T-helper 22 cell (primary cell): Measurements from ENCODE around the gene AMOTL2.

Source experiments
- DNase-seq: peaks from one replicate; pipeline ENCODE4 v3.0.0-alpha.2; 2020; ENCODE audit warnings: low read depth

AMOTL2 gene

DNA sequence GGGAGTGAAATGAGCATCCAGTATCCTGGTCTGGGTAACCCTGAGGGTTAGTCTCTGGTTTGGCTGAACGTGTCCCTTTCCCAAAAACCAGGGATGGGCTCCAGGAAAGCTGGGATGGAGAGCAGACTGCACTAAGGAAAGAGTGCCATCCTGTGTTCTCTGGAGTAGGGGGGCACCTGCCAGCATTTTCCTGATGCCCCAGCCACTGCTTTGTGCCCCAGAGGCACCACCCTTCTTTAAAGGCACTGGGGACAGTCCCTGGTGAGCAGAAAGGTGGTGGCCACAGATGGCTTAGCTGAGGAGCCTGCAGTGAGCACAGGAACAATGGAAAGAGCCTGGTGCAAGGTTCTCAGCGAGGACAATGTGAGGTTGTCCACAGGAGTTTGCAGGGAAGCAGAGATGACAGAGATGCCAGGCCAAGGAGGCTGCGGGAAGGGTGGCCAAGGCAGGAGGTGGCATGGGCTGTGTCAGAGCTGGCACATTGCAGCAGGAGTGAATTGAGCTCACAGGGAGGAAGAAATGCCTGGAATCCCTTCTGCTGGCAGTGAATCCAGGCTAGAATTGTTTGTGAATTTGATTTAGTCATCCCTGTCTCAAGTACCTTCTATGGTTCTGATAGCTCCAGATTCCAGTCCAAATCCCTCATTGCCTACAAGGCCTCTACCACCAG, 39.9 kb downstream of the AMOTL2 start:
- DNase-seq, result no peak

DNA sequence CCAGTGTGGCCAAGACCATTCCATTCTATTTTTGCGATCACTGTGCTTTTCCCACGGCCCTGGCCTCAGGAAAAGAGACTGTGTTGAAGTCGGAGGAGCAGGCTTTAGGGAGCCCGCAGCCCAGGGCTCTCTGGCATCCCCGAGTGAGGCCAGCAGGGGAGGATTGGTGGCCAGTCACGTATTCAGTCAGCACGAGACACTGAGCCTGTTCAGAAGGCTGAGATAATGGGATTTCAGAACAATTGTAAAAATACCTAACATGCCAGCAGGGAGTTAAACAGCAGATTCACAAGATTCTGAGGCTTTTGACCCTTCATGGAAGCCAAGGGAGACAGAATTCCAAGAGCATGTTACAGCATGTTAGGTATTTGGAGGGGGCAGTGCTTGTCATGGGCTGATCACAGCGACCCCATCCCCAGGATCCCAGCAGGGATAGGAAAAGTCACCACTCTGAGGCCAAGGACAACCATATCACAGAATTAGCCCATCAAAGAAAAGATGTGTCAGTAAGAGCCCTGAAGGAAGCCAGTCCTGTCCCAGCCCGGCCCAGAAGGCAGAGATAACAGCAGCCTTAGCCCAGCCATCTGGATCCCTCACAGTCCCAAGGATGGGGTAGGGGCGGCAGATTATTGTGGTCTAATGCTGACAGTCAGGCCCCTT, 40.6 kb downstream of the AMOTL2 start:
- DNase-seq, result no peak

DNA sequence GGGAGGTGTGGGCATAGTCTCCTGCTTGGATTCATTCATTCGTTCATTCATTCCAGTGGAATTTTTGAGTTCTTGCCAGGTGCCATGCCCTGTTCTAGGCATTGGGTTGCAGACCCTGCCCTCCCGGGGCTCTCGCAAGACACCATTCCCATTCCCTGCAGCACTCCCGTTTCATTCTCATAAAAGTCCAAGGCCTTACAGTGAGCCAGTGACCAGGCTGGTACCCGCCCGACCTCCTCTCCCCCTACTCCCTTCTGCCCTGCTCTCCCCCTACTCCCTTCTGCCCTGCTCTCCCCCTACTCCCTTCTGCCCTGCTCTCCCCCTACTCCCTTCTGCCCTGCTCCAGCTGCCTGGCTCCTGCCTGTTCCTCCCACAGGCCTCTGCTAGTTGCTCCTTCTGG, 41.9 kb downstream of the AMOTL2 start:
- no peak for DNase-seq

DNA sequence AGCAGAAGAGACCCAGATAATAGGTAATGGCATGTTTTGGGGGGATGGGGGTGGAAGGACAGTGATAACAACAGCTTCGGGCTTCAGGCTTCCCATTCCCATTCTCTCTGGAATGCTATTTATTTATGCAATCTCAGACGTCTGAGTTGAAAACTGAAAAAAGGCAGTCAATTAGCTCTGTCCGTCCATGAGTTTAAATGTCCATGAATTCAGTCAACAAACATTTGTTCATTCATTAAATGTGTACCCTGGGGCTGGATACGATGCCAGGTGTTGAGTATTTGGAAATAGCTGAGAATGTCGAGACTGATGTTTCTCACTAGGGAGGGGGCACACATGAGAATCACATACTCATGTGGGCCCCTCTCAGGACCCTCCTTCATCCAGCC, 42.4 kb downstream of the AMOTL2 start:
- DNase-seq, result no peak

DNA sequence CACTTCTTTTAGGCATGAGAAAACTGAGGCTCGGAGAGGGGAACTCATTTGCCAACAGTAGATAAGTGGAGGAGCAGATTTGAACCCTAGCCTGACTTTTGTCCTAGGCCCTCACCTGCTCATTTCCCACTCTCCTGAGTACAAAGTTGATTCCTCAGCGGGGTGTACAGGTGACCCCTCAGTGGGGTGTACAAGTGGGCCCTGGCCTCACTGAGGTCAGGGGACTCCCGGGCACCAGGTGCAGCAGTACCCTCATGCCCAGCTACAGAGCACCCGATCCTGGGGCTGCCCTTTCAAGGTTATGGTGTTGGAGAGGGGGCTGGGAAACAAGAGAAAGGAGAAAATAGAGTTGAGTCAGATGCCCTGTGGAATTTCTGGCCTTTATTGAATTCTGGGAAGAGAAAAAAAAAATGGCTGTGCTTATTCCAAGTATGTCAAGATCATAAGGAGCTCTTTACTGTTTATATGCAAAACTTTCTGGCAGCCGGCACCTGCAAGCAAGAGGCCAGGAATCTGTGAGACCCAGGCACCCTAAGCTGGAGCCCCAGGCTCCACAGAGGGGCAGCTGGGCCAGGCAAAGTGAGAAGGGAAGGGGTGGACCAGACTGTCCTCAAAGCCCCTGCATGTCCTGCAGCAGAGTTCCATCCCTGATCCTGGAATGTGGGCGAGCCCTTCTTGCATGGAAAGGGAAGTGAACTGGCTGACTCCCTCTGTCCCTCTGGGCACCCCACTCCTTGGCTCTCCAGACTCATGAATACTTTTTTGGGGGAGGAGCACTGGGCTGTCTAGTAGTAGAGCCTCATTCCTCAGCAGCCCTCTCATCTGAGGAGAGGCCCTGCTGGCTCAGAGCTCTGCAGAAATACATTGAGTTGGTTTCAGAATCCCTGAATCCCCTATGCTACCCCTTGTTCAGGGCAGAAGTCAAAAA, 43.1 kb downstream of the AMOTL2 start:
- no peak for DNase-seq

DNA sequence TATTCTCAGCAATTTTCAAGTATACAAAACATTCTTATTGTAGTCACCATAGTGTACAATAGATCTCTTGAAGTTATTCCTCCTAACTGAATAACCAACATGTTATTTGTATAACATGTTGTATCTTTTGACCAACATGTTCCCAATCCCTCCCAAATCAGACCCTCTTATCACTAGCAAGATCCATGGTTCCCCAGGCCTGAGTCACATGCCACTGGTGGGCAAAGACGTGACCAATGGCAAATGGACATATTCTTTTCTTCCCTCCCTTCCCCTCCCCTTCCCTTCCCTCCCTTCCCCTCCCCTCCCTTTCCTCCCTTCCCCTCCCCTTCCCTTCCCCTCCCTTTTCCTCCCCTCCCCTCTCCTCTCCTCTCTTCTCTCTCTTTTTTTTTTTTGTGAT, 45.4 kb downstream of the AMOTL2 start:
- DNase-seq, result no peak

DNA sequence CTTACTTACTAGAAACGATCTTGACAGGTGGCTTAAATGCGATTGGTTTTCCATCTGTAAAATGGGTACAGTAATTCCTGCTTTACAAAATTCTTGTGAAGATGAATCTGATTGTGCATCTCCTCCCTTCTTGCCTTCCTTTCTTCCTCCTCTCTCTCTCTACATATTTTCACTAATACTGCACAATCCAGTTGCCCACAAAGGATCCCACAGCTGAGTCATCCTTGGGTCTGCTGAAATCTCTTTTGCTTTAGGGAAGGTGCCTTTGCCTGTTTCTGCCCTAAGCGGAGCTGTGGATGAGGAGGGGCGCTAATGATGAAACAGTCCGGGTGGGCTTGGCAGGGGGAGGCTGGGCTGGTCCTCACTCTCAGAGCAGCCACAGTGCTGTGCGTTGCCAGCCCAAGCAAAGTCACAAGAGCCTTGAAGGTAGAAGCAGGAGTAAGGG, 46.1 kb downstream of the AMOTL2 start:
- DNase-seq, result no peak

DNA sequence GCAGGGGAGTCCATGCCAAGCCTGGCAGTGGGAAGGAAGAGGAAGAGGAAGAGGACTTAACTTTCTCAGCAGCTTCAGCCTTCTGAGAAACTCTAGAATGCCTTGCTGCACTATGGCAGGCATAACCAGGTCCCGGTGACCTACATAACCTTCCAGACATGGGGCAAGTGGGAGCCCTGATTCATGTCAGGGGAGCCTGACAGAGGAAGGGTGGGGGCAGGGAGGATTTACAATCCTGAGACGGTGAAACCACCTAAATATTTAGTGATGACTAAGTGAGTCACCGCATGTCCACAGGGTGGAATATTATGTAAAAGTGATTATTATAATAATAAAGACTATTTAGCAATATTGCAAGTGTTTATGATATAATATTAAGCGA, 46.7 kb downstream of the AMOTL2 start:
- DNase-seq, result no peak

DNA sequence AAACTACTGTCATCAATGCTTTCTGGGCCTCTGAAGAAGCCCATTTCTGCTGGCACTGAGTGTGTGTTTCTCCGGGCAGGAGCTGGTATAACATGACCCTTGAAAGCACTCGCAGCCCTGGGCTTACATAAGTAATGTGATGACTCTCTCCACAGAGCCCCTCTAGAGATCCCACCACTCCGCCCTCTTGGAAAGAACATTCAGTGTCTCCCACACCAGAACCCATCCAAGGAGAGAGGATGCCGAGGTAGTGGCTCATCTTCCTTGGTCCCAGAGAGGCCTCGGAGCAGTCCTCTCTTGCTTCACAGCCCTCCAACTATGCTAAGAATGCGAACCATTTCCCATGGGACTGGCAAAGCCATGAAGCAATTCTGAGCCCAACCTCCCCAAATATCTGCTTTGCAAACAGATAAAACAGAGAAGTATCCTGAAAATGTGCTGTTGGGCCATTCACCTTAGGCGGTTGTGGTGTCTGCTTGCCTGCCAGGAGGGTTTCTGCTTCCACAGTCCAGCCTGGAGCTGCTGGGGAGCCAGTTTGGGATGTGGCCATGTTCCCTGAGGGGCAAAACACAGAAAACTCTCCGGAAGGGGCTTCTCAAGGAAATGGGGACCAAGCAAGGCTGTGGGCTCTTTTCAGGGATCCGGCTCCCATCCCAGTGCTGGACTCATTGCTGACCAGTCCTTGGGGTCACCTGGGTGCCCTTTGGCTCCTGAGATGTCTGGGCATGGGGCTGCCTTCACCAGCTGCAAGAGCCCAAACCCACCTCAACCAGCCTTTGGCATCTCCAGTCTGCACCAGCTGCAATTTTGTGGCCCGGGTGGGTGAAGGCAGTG, 47.3 kb downstream of the AMOTL2 start:
- no peak for DNase-seq

DNA sequence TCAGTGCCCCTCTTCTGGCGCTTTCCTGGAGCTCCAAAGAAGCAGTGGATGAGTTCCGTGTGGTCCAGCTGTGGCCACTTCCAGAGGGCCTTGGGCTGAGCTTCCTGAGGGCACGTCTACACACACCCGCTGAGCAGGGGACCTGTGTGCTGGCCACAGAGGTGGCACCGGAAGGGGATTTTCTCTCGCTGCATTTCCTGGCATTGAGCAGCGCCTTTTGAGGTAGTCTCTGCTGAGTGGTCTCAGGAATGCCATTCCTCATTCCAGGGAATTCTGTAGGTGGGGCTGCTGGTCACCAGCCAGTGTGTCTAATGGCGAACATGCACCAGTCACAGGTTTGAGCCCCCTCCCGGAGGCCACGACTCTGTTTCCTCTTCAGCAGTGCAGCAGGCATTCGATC, 48.1 kb downstream of the AMOTL2 start:
- no peak for DNase-seq

DNA sequence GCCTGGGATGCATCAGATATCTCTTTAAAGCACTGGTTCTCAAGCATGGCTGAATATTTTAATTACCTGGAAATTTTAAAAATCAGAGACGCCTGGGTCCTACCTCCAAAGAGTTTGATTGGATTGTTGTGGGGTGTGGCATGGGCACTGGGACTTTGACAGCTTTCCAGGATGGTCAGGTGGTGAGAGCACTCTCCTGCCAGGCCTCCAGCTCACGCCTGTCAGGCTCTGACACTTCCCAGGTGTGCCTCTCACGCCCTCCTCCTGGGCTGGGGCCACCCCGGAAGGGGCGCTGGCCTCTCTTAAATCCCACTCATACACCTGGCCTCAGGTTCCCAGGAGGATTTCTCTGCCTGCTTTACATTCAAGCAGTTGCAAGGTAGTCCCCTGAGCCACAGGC, 48.5 kb downstream of the AMOTL2 start:
- DNase-seq, result no peak

DNA sequence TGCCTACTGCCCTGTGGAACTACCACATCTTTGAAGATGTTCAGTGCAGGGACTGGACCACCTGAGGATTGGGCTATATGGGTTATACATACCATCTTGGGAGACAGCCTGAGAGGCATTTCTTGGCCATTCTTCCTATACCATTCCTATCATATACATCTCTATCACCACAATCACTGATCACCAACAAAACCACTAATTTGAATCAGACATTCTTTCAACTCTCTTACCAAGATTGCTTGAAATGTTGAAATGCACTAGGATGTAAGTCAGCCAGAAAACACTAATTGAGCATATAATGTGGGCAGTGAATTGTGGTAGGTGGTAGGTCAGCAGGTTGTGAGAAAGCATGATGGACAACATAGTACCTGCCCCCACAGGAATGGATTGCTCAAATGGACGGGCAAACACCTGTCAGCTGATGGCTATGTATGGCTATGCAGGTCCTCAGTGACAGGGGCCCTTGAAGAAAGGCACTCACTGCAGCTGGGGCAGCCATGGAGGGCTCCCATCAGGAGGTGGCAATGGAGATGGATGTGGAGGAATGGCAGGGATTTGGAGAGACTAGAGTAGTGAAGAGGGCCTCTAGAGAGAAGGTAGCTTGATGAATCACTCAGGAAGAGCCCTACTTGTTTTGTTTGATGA, 49.1 kb downstream of the AMOTL2 start:
- DNase-seq, result no peak

DNA sequence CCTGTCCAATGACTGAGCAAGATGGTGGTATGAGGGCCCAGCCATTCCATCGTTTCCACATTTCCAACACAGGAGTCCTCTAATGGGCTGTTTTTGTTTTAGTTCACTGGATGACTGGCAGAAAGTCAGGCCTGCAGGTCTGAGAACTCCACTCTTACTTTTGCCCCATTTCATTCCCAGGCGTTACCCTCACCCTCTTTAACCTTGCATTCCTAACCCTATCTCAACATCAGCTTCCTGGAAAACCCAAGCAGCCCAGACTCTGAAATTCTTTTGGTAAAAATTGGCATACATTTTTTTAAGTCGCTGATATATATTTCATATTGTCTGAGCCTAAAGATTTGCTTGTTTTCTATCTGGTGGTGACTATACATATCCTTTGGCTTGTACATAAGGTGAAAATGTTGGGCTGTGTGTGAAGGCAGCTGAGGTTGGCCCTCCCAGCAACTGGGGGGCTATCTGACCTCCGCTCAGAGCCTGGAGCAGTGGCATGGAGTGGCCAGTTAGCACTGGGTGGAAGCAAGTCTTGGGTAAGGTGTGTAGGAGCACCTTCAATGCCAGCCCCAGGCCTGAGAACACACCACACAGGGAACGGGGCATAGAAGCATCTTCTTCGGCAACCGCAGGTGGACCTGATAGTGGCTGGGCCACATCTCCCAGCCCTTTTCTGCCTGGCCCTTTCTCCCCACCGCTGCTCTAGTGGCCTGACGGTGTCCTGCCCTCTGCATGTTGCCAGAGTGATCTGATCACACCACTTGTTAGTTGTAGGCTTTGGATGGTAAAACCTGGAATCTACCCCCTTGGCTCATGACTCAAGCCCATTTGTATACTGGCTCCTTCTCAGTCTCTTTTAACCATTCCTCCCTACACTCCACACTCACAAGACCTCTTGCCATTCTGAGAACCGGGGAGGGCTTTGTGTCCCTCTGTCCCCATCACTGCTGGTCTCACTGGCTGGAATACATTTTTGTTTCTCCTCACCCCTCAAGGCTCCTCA, 50.0 kb downstream of the AMOTL2 start:
- no peak for DNase-seq

DNA sequence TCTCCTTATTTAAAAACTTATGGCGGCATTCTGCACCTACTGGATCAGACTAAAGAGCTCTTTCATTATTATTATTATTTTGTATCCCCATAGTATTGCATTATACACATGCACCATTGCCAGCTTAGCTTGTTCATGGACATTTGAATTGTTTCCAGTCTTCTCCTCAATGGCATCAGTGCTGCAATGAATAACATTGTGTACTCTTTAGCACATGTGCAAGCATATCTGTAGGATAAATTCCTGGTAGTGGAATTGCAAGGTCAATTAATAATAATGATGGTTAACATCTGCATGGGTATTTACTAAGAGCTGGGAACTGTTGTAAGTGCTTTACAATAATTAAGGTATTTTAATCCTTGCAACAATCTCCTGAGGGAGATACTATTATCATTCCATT, 52.0 kb downstream of the AMOTL2 start:
- no peak for DNase-seq

DNA sequence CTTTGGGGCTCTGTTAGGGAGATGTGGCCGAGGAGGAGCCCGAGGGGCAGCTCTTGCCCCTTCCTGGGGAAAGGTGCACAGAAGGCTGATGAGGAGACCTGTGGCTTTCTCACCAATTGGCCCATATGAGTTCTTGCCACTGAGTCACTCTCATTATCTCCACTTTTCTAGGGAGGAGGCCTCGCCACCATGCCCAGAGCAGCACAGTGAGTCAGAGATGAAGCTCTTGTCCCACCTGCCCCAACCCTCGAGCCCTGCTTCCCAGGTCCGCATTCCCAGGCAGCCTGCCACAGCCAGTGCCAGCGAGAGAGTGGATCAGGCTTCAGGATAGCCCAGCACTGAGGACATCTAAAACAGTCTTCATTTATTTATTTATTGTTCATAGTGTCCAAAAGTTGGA, 53.5 kb downstream of the AMOTL2 start:
- no peak for DNase-seq

DNA sequence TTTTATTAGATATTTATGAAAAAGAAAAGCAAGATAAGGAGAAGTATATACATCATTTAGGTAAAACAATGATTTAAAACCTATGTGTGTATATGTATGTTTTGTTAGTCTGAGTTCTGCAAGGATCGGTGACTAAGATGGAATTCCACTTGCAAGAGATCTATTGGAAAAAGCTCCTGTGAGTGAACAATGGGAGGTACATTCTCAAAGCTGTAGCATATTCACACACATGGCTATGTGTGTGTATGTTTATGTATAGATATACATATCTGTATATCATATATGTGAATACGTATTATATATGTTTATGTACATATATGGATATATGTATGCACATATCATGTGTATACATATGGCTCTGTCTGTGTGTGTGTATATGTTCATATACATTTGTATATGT, 54.3 kb downstream of the AMOTL2 start:
- DNase-seq, result no peak

DNA sequence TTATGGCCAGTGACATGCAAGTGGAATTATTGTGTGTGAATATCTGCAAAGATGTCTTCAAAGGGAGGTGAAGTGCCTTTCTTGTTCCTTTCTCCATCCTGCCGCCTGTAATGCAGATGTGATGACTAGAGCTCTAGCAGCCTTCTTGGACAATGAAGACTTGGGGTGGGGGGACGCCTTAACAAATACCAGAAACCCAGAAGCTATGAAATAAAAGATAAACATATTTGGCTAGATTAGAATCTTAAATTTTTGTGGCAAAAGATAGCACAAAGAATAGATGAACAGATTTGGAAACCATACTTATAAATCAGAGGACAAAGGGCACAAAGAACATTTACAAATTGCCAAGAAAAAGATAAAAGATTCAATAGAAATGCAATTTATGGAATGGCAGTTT, 56.1 kb downstream of the AMOTL2 start:
- DNase-seq, result no peak

DNA sequence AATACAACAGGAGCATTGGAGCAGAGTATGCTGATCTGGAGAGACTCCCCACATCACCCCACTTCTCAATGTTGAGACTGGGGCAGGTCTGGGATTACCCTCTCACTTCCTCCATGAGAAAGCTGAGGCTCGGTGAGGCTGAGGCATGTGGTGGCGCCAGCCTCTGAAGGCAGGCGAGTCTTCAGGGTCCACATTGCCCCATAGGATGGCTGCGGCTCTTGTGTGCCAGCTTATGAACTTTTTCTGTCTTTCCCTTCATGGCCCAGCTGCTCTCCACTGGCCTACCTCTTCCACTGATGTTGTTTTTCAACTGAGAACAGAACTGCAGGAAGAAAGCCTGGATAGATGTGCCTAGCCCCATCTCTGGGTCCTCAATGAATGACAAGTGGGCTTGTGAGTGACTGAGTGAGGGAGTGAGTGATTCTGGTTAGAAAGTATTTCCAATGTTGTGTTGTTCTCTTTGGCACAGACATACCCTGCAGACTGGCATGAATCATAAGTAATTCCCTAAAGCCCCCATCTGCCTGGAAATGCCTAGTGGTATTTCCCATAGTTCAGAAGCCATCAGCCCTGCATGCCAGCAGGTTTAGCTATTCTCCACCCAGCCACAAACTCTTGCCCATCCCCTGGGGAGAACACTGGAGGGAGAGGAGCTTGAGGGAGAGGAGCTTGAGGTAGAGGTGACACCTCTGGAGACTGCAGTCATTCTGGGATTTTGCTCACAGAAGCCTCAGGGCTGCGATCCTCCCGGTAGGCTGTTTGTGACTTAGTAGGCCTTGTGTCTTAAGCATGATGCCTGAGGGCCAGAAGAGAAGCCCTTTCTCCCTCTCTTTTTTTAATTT, 56.9 kb downstream of the AMOTL2 start:
- DNase-seq, result no peak
